ENCODE results near the gene FCGR1A.
"Not testable (repeated sequence)": the region's sequence is repeated elsewhere in the genome, so short reads cannot be mapped to it uniquely, and the experiment has no call there.

FCGR1A gene

DNA sequence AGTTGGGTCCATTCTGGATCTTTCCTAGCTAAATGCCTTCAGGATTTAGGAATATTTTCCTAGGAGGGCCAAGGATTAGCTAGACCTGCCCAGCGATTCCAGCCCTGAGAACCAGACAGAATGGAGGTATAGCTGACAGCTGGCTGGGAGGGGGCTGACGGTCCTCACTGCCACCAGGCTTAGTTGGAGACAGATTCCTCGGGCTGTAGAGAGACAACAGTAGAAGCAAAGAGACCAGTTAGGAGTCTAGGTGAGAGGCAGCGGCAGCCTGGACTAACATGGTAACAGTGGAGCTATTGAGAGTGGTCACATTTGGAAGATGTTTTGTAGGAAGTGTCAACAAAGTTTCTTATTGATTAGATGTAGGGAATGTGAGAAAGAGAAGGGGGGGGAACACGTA, 11.4 kb downstream of the FCGR1A start:
- H3K4me3 Mint-ChIP-seq; ATAC-seq (replicated peaks); H3K27me3 Mint-ChIP-seq; DNase-seq; H3K36me3 Mint-ChIP-seq; H3K4me1 Mint-ChIP-seq; H3K9me3 Mint-ChIP-seq; H3K27ac Mint-ChIP-seq: not testable (repeated sequence)

DNA sequence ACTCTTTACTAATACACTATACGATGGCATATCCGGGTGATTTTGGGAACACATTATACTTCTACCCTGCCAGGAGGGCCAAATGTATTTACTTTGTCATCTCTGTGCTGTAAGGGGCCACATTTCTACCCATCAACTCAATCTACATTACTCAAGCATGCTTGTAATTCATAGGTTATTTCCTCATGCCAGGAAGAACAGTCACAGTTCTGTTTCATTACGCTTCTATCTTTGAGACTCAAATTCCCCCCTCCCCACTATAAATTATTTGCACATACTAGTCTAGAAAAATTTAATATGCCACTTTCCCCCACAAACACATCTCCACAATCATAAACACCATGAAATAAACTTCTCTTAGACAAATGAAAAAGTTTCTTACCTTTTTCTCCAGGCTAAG, 19.1 kb downstream of the FCGR1A start:
- not testable (repeated sequence) for H3K4me3 Mint-ChIP-seq; H3K27me3 Mint-ChIP-seq; H3K27ac Mint-ChIP-seq; DNase-seq; H3K9me3 Mint-ChIP-seq; H3K4me1 Mint-ChIP-seq; ATAC-seq (replicated peaks)
- H3K36me3 Mint-ChIP-seq, result peaks cover 11% of the 10 kb centered on the region in 2 donors

DNA sequence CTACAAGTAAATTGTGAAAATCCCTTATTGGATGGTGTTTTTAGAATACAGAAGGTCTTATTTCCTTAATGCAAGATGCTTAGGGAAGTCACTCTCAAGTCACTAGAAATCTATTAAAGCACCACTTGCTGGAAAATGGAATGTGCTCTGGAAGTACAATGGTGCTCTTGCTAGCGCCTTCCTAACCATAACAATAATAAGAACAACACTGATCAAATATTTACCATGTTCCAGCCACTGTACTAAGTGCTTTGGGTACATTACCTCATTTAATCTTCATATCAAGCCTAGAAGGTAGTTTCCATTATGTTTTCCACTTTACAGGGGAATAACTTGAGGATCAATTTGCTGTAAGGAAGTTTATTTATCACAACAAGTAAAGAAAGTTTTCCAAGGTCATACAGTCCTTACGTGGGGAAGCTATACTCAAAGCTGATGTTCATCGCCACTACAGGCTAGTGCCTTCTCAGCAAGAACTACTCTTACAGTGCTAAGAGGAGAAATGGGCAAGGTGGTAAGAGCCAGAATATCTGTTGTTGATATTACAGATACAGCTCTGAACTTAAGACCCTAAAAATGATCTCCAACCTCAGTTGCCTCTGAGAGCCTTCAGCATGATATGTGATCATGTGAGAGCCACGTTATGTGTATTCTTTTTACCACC, 22.1 kb downstream of the FCGR1A start:
- H3K9me3 Mint-ChIP-seq; ATAC-seq (replicated peaks); H3K27me3 Mint-ChIP-seq; H3K4me1 Mint-ChIP-seq; H3K4me3 Mint-ChIP-seq; DNase-seq; H3K27ac Mint-ChIP-seq: not testable (repeated sequence)
- peaks cover 9 to 20% of the 10 kb centered on the region in 2 donors for H3K36me3 Mint-ChIP-seq

DNA sequence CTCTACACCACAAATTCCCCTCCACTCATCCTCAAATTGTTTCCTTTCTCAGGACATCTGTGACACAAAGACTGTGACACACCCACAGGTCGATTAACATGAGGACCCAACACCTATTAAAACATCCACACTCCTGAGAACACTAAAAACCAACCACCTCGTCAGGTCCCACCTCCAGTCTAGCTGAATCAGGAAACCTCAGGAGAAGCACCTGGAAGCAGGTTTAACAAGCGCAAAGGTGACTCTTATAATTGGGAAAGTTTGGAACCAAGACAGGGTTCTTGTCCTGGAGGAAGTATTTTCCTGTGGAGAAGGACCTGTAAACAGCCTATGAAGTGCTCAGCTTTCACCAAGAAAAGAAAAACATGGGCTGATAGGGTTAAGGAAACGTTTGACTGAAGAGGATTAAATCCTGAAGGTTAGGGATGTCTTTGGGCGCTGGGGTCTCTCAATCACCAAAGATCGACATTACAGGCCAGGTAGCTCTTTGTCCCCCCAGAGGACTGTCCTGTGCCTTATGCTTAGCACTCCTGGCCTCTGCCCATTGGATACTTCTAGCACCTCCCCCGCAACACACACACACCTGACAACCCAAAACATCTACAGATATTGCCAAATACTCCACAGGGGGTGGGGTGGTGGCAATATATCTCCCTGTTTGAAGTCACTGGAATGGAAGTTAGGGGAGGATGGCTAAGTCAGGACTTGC, 28.4 kb downstream of the FCGR1A start:
- DNase-seq; H3K9me3 Mint-ChIP-seq; H3K4me1 Mint-ChIP-seq; ATAC-seq (replicated peaks); H3K27me3 Mint-ChIP-seq: not testable (repeated sequence)
- peak overlapping the region; percentile 9 for H3K27ac Mint-ChIP-seq
- peak overlapping the region; percentile 62 to 70 for H3K4me3 Mint-ChIP-seq
- peaks cover 4 to 14% of the 10 kb centered on the region in 2 donors for H3K36me3 Mint-ChIP-seq

DNA sequence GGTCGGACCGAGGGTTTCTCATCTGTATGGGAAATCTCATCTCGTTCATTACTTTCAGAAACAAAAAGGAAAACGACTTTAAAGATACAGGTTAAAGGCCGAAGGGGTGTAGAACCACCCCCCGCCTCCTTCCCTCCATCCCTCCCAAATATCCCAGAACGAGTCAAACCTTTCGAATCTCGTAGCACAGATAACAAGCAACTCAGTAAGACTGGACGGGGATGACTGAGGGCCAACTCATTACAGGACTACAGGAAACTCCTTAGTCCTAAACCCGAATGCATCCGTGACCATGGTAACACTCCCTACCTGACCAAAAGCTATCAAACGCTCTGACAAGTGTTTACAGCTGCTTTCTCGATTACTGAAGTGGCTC, 29.0 kb downstream of the FCGR1A start:
- Mint-ChIP-seq H3K27ac (peak overlapping the region; percentile 97), H3K36me3 (peaks cover 0 to 10% of the 10 kb centered on the region in 2 donors), H3K4me3 (peak overlapping the region; percentile 84 to 88)
- not testable (repeated sequence) for H3K4me1 Mint-ChIP-seq, H3K27me3 Mint-ChIP-seq, H3K9me3 Mint-ChIP-seq
- DNase-seq (peak; percentile 6), ATAC-seq (replicated peaks) (peak; percentile 30 to 35)

DNA sequence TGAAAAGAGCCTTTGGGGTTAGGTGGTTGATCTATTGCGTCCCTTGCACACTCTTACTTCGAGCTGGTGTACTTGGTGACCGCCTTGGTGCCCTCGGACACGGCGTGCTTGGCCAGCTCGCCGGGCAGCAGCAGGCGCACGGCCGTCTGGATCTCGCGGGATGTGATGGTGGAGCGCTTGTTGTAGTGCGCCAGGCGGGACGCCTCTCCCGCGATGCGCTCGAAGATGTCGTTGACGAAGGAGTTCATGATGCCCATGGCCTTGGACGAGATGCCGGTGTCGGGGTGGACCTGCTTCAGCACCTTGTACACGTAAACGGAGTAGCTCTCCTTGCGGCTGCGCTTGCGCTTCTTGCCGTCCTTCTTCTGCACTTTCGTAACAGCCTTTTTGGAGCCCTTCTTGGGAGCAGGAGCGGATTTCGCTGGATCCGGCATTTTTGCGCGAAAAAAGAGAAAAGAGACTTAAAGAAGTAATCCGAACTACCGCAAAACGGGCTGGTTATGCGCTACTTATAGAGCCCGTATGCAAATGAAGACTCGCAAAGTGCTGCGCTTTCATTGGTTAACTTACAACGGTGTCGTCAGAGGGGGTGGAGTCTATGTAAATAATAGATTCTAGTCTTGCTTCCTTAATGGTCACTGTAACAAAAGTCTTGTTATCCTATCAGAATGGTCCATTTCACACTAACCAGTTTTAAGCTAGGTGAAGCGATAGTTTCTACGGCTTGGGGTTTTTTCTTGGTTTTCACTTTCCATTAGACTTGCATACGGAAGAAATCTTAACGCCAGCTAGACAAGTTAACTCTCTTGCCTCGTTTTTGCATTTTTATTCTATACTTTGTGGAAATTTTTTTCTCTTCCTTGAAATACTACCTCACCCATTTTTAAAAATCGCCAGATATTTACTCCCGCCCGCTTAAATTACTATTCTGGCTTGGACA, 29.7 kb downstream of the FCGR1A start:
- H3K27me3 Mint-ChIP-seq, H3K4me1 Mint-ChIP-seq, H3K36me3 Mint-ChIP-seq, H3K9me3 Mint-ChIP-seq: not testable (repeated sequence)
- ATAC-seq (replicated peaks), result peak; percentile 81 to 84
- peak overlapping the region; percentile 97 for H3K27ac Mint-ChIP-seq
- peak; percentile 87 for DNase-seq
- peak overlapping the region; percentile 84 to 88 for H3K4me3 Mint-ChIP-seq

DNA sequence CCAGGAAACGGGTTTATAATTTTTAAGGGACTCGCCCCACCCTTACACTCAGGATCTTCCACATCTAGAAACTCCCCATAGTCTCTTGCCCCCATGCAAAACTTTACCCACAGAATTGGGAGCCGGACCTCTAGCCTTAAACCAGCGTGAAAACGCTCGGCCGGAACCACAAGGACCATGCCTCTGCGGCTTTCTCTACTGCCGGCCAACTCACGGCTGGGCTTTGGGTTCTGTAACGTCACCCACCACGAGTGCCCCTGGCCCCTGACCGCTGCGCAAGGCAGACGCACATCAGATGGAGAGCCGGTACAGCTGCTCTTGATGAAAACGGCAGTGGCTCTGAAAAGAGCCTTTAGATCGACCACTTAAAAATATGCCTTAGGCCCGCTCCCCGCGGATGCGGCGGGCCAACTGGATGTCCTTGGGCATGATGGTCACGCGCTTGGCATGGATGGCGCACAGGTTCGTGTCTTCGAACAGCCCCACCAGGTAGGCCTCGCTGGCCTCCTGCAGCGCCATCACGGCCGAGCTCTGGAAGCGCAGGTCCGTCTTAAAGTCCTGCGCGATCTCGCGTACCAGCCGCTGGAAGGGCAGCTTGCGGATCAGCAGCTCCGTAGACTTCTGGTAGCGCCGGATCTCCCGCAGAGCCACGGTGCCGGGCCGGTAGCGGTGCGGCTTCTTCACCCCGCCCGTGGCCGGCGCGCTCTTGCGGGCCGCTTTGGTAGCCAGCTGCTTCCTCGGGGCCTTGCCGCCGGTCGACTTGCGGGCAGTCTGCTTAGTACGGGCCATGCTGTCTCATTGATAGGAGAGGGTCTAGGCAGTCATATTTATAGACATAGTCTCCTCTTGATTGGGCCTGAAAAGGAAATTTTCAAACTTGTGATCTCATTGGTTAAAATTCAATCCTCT, 30.7 kb downstream of the FCGR1A start:
- H3K9me3 Mint-ChIP-seq, H3K4me1 Mint-ChIP-seq, H3K36me3 Mint-ChIP-seq, H3K27me3 Mint-ChIP-seq: not testable (repeated sequence)
- Mint-ChIP-seq H3K27ac (peak overlapping the region; percentile 97), H3K4me3 (peak overlapping the region; percentile 84 to 88)
- ATAC-seq (replicated peaks), result peak; percentile 52 to 54
- DNase-seq, result peak; percentile 76

DNA sequence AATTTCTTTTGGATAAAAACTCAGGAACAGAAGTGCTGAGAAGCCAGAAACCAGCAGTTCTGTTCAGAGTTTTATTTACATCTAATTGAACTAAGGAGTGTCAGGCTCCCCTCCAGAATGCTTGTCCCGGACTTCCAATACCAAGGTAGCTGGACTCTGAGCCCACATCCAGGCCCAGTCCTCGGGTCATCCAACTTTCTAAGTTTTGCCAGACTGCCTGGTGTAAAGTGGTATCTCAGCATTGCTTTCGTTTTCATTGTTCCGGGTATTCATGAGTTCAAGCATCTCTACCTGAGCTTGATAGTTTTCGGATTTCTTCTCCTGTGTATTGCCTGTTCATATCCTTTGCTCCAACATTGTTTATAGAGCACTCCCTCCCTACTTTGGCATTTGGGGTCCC, 37.9 kb downstream of the FCGR1A start:
- not testable (repeated sequence) for DNase-seq; H3K27me3 Mint-ChIP-seq; H3K4me3 Mint-ChIP-seq; H3K9me3 Mint-ChIP-seq; H3K4me1 Mint-ChIP-seq; H3K27ac Mint-ChIP-seq; H3K36me3 Mint-ChIP-seq; ATAC-seq (replicated peaks)

DNA sequence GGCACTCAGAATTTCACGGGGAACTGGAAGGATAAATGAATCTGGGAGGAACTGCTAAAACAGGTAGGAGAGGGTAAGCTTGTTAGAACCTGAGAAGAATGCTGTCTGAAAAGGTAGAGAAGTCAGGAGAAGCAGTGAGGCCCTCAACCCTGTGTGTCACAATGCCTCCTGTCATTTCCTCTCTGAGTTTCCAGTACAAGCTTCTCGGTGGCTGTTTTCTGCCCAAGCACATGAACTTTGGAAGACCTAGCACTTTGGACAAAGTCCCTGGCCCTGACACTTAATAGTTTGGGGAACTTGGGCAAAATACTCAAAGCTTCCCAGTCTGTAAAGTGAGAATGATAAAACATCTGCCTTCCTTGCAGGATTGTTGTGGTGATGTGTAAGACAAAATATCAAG, 44.1 kb downstream of the FCGR1A start:
- H3K27me3 Mint-ChIP-seq; H3K4me3 Mint-ChIP-seq; H3K4me1 Mint-ChIP-seq; DNase-seq; ATAC-seq (replicated peaks); H3K27ac Mint-ChIP-seq; H3K36me3 Mint-ChIP-seq; H3K9me3 Mint-ChIP-seq: not testable (repeated sequence)

DNA sequence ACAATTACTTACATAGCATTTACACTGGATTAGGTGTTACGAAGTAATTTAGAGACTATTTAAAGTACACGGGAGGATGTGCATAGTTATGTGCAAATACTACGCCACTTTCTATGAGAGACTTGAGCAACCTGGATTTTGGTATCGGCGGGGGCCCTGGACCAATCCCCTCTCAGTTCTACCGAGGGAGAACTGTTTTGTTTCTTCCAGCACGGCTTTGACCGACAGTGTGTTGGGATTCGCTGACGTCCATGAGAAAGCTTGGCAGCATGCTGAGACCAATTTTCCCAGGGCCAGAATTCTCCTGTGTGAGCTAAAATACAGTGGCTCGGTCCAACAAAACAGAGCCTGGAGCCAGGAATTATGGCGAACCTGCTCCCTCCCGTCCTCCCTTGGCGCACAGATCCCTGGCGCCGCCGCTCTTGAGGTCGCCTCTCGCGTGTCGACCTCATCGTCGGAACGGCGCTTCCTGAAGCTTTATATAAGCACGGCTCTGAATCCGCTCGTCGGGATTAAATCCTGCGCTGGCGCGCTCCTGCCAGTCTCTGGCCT, 49.3 kb downstream of the FCGR1A start:
- peak; percentile 19 to 24 for ATAC-seq (replicated peaks)
- DNase-seq, H3K27ac Mint-ChIP-seq, H3K9me3 Mint-ChIP-seq, H3K4me1 Mint-ChIP-seq, H3K27me3 Mint-ChIP-seq, H3K4me3 Mint-ChIP-seq, H3K36me3 Mint-ChIP-seq: not testable (repeated sequence)

DNA sequence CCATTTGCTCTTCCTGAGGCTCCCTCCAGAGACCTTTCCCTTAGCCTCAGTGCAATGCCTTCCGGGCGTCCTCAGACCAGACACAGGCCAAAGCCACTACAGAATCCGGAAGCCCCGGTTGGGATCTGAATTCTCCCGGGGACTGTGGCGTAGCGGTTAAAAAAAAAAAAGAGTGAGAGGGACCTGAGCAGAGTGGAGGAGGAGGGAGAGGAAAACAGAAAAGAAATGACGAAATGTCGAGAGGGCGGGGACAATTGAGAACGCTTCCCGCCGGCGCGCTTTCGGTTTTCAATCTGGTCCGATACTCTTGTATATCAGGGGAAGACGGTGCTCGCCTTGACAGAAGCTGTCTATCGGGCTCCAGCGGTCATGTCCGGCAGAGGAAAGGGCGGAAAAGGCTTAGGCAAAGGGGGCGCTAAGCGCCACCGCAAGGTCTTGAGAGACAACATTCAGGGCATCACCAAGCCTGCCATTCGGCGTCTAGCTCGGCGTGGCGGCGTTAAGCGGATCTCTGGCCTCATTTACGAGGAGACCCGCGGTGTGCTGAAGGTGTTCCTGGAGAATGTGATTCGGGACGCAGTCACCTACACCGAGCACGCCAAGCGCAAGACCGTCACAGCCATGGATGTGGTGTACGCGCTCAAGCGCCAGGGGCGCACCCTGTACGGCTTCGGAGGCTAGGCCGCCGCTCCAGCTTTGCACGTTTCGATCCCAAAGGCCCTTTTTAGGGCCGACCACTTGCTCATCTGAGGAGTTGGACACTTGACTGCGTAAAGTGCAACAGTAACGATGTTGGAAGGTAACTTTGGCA, 50.0 kb downstream of the FCGR1A start:
- not testable (repeated sequence) for H3K27me3 Mint-ChIP-seq, H3K27ac Mint-ChIP-seq, H3K36me3 Mint-ChIP-seq, H3K4me1 Mint-ChIP-seq, H3K4me3 Mint-ChIP-seq, H3K9me3 Mint-ChIP-seq, DNase-seq
- ATAC-seq (replicated peaks), result peak; percentile 81 to 83

DNA sequence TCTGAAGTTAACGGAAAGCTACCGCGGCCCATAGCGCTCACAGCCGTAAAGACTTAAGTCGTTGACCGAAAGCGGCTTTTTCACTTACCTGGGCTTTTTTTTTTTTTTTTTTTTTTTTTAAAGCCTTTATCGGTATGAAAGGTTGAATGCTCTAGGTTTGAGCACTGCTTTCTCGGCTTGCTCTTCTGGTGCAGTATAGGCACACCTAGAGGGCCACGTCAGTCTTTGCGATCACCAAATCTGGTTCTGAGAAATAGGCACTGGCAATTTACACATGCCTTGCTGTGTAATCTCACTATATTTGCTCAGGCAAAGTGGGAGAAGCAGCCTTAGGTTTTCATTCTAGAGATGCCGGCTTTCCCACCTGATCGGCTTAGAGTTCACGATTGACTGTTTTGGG, 50.6 kb downstream of the FCGR1A start:
- not testable (repeated sequence) for H3K27me3 Mint-ChIP-seq, H3K4me3 Mint-ChIP-seq, H3K9me3 Mint-ChIP-seq, H3K4me1 Mint-ChIP-seq, H3K36me3 Mint-ChIP-seq, DNase-seq, H3K27ac Mint-ChIP-seq
- peak; percentile 10 to 11 for ATAC-seq (replicated peaks)

DNA sequence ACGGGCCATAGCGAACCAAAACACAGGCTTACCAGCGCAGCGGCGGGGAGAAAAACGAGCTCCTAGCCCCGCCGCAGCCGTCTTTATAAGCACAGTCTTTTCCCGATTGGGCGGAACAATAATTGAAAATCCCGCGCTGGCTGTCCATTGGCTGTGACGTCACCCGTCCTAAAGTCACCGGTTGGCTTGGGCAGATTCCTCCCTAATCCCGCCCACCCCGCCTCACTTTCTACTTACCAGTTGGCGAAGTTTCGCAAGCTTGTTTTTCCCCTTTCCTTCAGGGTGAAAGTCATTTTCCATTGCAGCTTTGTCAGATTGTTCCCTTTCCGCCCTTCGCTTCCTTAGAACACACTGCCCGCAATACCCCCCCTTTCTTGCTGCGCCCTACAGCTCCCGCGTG, 58.7 kb downstream of the FCGR1A start:
- not testable (repeated sequence) for H3K27me3 Mint-ChIP-seq, H3K9me3 Mint-ChIP-seq, H3K4me3 Mint-ChIP-seq, H3K27ac Mint-ChIP-seq, DNase-seq
- peak; percentile 14 to 25 for ATAC-seq (replicated peaks)
- Mint-ChIP-seq H3K4me1 (peaks cover 16 to 23% of the 10 kb centered on the region in 2 donors), H3K36me3 (peaks cover 7 to 12% of the 10 kb centered on the region in 2 donors)

Data from stimulated activated naive B cell treated with anti-CD40 and anti-IgM and Interleukin-4, amounts not matched to agents 10 μg/mL and 1 μg/mL and 100 μg/mL, for 72 hours (primary cell).